Central memory CD8-positive, alpha-beta T cell (primary cell): ENCODE measurements around the gene FAM193A.
"Not testable (repeated sequence)": the region's sequence is repeated elsewhere in the genome, so short reads cannot be mapped to it uniquely, and the experiment has no call there.

ENCODE experiments used
- ATAC-seq: fragments of 150-1000 bp; cut with Tn5 transposase; replicated peaks from 2 replicates; pipeline ENCODE4 v1.10.0; 2022; ENCODE audit warnings: mild to moderate bottlenecking, moderate FRiP score, moderate number of reproducible peaks; ENCODE audit not compliant: poor library complexity, severe bottlenecking; ENCODE audit errors: extremely low read depth
- DNase-seq, 2 donors: peaks; one replicate each; pipeline ENCODE4 v3.0.0; 2021; ENCODE audit warnings: low spot score in 2 of 2
- H3K27ac Mint-ChIP-seq: one replicate; pipeline ENCODE4 v1.8.0; 2022; ENCODE audit warnings: low read depth, mild to moderate bottlenecking, moderate library complexity, mixed read lengths
- H3K27me3 Mint-ChIP-seq: one replicate; pipeline ENCODE4 v1.8.0; 2022; ENCODE audit warnings: mixed read lengths
- H3K36me3 Mint-ChIP-seq: one replicate; pipeline ENCODE4 v1.8.0; 2022; ENCODE audit warnings: mild to moderate bottlenecking, moderate library complexity, mixed read lengths; ENCODE audit not compliant: insufficient read depth
- H3K4me1 Mint-ChIP-seq: one replicate; pipeline ENCODE4 v1.8.0; 2022; ENCODE audit warnings: mixed read lengths
- H3K4me3 Mint-ChIP-seq: one replicate; pipeline ENCODE4 v1.8.0; 2022; ENCODE audit warnings: mild to moderate bottlenecking, moderate library complexity, mixed read lengths
- H3K9me3 Mint-ChIP-seq: one replicate; pipeline ENCODE4 v1.8.0; 2022; ENCODE audit warnings: mixed read lengths

Gene FAM193A

GRCh38 chr4:2652415-2653160, 116.1 kb downstream of the FAM193A start:
- H3K4me1 Mint-ChIP-seq = peaks cover 15% of the 10 kb centered on the region
- H3K4me3 Mint-ChIP-seq = no peak overlapping the region
- H3K27me3 Mint-ChIP-seq = no peaks in the 10 kb centered on the region
- DNase-seq (no peak), ATAC-seq (no peak)
- no peaks in the 10 kb centered on the region for H3K9me3 Mint-ChIP-seq
- peaks cover 16% of the 10 kb centered on the region for H3K36me3 Mint-ChIP-seq
- peak overlapping the region; percentile 48 for H3K27ac Mint-ChIP-seq

- Mint-ChIP-seq H3K4me1 (peaks cover 10% of the 10 kb centered on the region), H3K27ac (peak overlapping the region; percentile 32), H3K9me3 (no peaks in the 10 kb centered on the region), H3K36me3 (peaks cover 62% of the 10 kb centered on the region), H3K4me3 (no peak overlapping the region), H3K27me3 (no peaks in the 10 kb centered on the region)
- no peak for ATAC-seq
- DNase-seq = no peak
Measured at GRCh38 chr4:2660596-2661211, 124.3 kb downstream of the FAM193A start.

- Mint-ChIP-seq H3K4me1 (peaks cover 29% of the 10 kb centered on the region), H3K27me3 (no peaks in the 10 kb centered on the region), H3K36me3 (peaks cover 63% of the 10 kb centered on the region), H3K9me3 (no peaks in the 10 kb centered on the region), H3K27ac (peak overlapping the region; percentile 66), H3K4me3 (no peak overlapping the region)
- ATAC-seq (no peak), DNase-seq (no peak)
Measured at GRCh38 chr4:2662598-2662997, 126.2 kb downstream of the FAM193A start.

DNA sequence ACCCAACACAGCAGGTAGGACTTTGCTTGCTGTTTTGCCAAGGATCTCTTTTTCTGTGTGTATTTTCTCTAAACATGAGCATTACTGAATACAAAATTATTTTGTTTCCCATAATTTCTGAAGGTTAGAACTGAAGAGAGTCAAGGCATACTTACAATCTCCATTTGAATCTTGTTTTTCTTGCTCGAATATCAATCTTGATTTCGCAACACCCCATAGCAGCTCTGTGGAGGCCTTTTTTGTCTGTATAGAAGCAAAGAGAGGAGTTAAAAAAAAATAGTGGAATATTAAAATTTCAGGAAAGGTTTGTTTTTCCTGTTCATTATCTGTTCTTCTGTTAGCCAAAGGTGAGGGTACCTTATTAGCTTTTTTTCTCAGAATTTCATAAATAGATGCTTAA, 126.8 kb downstream of the FAM193A start:
- H3K4me3 Mint-ChIP-seq = no peak overlapping the region
- H3K27me3 Mint-ChIP-seq = no peaks in the 10 kb centered on the region
- DNase-seq = no peak
- no peaks in the 10 kb centered on the region for H3K9me3 Mint-ChIP-seq
- H3K4me1 Mint-ChIP-seq = peaks cover 33% of the 10 kb centered on the region
- peaks cover 58% of the 10 kb centered on the region for H3K36me3 Mint-ChIP-seq
- H3K27ac Mint-ChIP-seq = peak overlapping the region; percentile 66
- ATAC-seq = no peak

GRCh38 chr4:2666722-2667247, 130.3 kb downstream of the FAM193A start:
- Mint-ChIP-seq H3K9me3 (no peaks in the 10 kb centered on the region), H3K36me3 (peaks cover 36% of the 10 kb centered on the region), H3K27ac (peak overlapping the region; percentile 83), H3K4me3 (peak overlapping the region; percentile 55), H3K4me1 (peaks cover 57% of the 10 kb centered on the region), H3K27me3 (no peaks in the 10 kb centered on the region)
- no peak for ATAC-seq
- DNase-seq = no peak

- Mint-ChIP-seq H3K4me3 (peak overlapping the region; percentile 55), H3K36me3 (peaks cover 40% of the 10 kb centered on the region), H3K4me1 (peaks cover 63% of the 10 kb centered on the region), H3K27ac (peak overlapping the region; percentile 83), H3K27me3 (no peaks in the 10 kb centered on the region), H3K9me3 (no peaks in the 10 kb centered on the region)
- ATAC-seq (no peak), DNase-seq (no peak)
Measured at GRCh38 chr4:2667428-2667827, 131.0 kb downstream of the FAM193A start.

GRCh38 chr4:2671267-2671895, 134.9 kb downstream of the FAM193A start:
- Mint-ChIP-seq H3K36me3 (peaks cover 28% of the 10 kb centered on the region), H3K4me1 (peaks cover 55% of the 10 kb centered on the region), H3K4me3 (no peak overlapping the region), H3K27me3 (no peaks in the 10 kb centered on the region), H3K9me3 (no peaks in the 10 kb centered on the region), H3K27ac (peak overlapping the region; percentile 69)
- DNase-seq (no peak), ATAC-seq (no peak)

GRCh38 chr4:2672082-2672481, 135.6 kb downstream of the FAM193A start:
- H3K27me3 Mint-ChIP-seq = no peaks in the 10 kb centered on the region
- peaks cover 52% of the 10 kb centered on the region for H3K4me1 Mint-ChIP-seq
- H3K4me3 Mint-ChIP-seq = no peak overlapping the region
- H3K36me3 Mint-ChIP-seq = peaks cover 30% of the 10 kb centered on the region
- H3K9me3 Mint-ChIP-seq = no peaks in the 10 kb centered on the region
- DNase-seq = no peak
- peak overlapping the region; percentile 36 for H3K27ac Mint-ChIP-seq
- no peak for ATAC-seq

- ATAC-seq = no peak
- peaks cover 49% of the 10 kb centered on the region for H3K4me1 Mint-ChIP-seq
- H3K4me3 Mint-ChIP-seq = no peak overlapping the region
- no peak for DNase-seq
- H3K27ac Mint-ChIP-seq = peak overlapping the region; percentile 36
- H3K36me3 Mint-ChIP-seq = peaks cover 32% of the 10 kb centered on the region
- H3K9me3 Mint-ChIP-seq = no peaks in the 10 kb centered on the region
- no peaks in the 10 kb centered on the region for H3K27me3 Mint-ChIP-seq
Measured at GRCh38 chr4:2672700-2673099, 136.3 kb downstream of the FAM193A start.

DNA sequence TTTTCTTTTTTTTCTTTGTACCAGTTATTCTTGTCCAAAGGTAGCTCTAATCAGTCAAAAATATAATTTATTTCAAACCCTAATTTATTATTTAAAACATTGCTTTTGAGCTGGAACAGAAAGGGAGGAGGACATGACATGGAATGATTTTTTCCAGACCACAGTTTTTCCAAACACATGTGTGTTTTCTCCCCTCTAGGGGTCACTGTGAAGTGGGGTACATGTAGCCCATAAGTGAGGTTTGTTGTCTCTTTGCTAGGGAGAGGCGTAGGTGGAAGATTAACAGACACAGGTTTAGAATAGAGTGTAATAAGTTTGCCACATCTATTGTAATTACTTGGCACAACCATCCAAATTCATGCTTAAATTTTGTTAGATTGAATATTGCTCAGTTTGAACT, 136.7 kb downstream of the FAM193A start:
- H3K27ac Mint-ChIP-seq = no peak overlapping the region
- no peak for DNase-seq
- ATAC-seq = no peak

GRCh38 chr4:2679762-2680161, 143.3 kb downstream of the FAM193A start:
- H3K27me3 Mint-ChIP-seq, H3K4me3 Mint-ChIP-seq, DNase-seq, H3K27ac Mint-ChIP-seq, ATAC-seq, H3K9me3 Mint-ChIP-seq: not testable (repeated sequence)
- Mint-ChIP-seq H3K4me1 (peaks cover 19% of the 10 kb centered on the region), H3K36me3 (peaks cover 42% of the 10 kb centered on the region)

More for the DNA sequence above, 136.7 kb downstream of the FAM193A start:
- Mint-ChIP-seq H3K36me3 (peaks cover 34% of the 10 kb centered on the region), H3K27me3 (no peaks in the 10 kb centered on the region), H3K4me1 (peaks cover 46% of the 10 kb centered on the region), H3K9me3 (no peaks in the 10 kb centered on the region), H3K4me3 (no peak overlapping the region)

DNA sequence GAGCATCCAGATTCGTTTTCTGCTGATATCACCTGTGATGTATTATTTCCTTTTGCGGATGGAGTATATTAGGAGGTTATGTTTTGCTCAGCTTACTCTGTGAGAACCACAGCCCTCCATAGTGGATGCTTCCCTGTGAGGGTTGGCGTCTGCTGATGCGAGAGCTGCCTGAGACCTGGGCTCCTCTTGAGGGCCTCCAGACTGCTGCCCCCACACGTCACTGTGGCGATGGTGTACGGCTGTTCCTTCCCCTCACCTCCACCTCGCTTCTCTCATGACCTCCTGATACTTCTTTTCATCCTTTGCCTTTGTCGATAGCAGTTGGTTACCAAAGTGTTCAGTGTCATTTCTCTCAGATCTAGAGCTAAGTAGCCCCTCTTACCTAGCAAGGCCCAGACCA, 148.0 kb downstream of the FAM193A start:
- H3K27me3 Mint-ChIP-seq = no peaks in the 10 kb centered on the region
- no peak overlapping the region for H3K4me3 Mint-ChIP-seq
- peaks cover 23% of the 10 kb centered on the region for H3K4me1 Mint-ChIP-seq
- ATAC-seq (no peak), DNase-seq (no peak)
- H3K27ac Mint-ChIP-seq = no peak overlapping the region
- no peaks in the 10 kb centered on the region for H3K9me3 Mint-ChIP-seq
- peaks cover 34% of the 10 kb centered on the region for H3K36me3 Mint-ChIP-seq
